Stomach (tissue), 9 donors: Measurements from ENCODE around the gene IRF4. TPM values are rescaled to one million over a fixed set of nuclear protein-coding genes. Genes with fewer than 3 reads are reported as not detected.

ENCODE experiments used
- DNase-seq, 2 donors: peaks; one replicate each; pipeline versions ENCODE4 v3.0.0 to v3.0.0-alpha.2; 2013 to 2019
- H3K27ac ChIP-seq, 5 donors: fragments of 200-600 bp in 4 of 5; sonication (generic) in 4 of 5; one replicate each; pipeline ENCODE4 v1.5.1; 2013 to 2019; ENCODE audit warnings: mild to moderate bottlenecking in 1 of 5, moderate library complexity in 1 of 5
- H3K27me3 ChIP-seq, 3 donors: fragments of 200-600 bp; sonication (generic); one replicate each; pipeline ENCODE4 v1.5.1; 2017 to 2019; ENCODE audit warnings: mixed run types in 1 of 3
- H3K36me3 ChIP-seq, 4 donors: fragments of 200-600 bp; sonication (generic); 1 replicate in 3 of 4; 2 replicates in 1 of 4; pipeline ENCODE4 v1.5.1; 2016 to 2019
- H3K4me1 ChIP-seq, 4 donors: fragments of 200-600 bp; sonication (generic); one replicate each; pipeline ENCODE4 v1.5.1; 2016 to 2019
- H3K4me3 ChIP-seq, 4 donors: fragments of 200-600 bp; sonication (generic) in 3 of 4; one replicate each; pipeline ENCODE4 v1.5.1; 2016 to 2019; ENCODE audit warnings: mild to moderate bottlenecking in 1 of 4
- H3K9me3 ChIP-seq, 4 donors: fragments of 200-600 bp; sonication (generic); one replicate each; pipeline ENCODE4 v1.5.1; 2016 to 2019
- CTCF ChIP-seq, 7 experiments: fragments of 450-650 bp in 4 of 7; fragments of 200-600 bp in 3 of 7; sonication (generic) in 3 of 7; IDR thresholded peaks; one replicate each; pipeline ENCODE4 v1.5.1; 2016 to 2019; ENCODE audit warnings: antibody characterized with exemption in 7 of 7, control low read depth in 2 of 7, mild to moderate bottlenecking in 1 of 7
- EP300 ChIP-seq: sonication (generic); formaldehyde crosslinking; IDR thresholded peaks from one replicate; pipeline ENCODE4 v1.6.1; 2017; ENCODE audit warnings: antibody characterized with exemption
- POLR2A ChIP-seq, 4 donors: fragments of 450-650 bp; IDR thresholded peaks; one replicate each; pipeline ENCODE4 v1.6.1; 2016; ENCODE audit warnings: antibody characterized with exemption in 4 of 4, control low read depth in 2 of 4, mild to moderate bottlenecking in 1 of 4, moderate library complexity in 1 of 4
- POLR2AphosphoS5 ChIP-seq, 3 donors: sonication (generic); formaldehyde crosslinking; IDR thresholded peaks; one replicate each; pipeline ENCODE4 v1.6.1; 2016; ENCODE audit warnings: antibody characterized with exemption in 3 of 3
- WGBS, 5 donors: extraction: QIAGEN DNeasy Blood & Tissue Kit in 3 of 5; methylation state at CpG; one replicate each; pipeline versions ENCODE4 v1.1.5 to v1.1.7; 2013 to 2018; 5-methylcytosine and 5-hydroxymethylcytosine counted together
- intact Hi-C: fragments of 100-400 bp; cut with DNase I; formaldehyde crosslinking; loops from one replicate; pipeline ENCODE4 v1.15.1; 2023; ENCODE audit warnings: low total_unique reads
- polyA plus RNA-seq, 3 donors: library from polyadenylated mRNA; stranded (reverse); fragments of 200-250 nt; gene quantifications; one replicate each; pipeline ENCODE4 v1.2.3, GENCODE V29; 2013
- total RNA-seq, 5 donors: library from RNA; depleted of rRNA; stranded (reverse); fragments of >200 nt; gene quantifications; one replicate each; pipeline versions ENCODE4 v1.1.0 to v1.2.3, GENCODE V29; 2014 to 2016
- donor health status: healthy with polysubstance abuse.
- donor health status: Bipolar disorder and iron deficiency.
- donor health status: healthy.

The IRF4 gene
- total and polyA plus RNA-seq, 8 donors = 0.48 to 7.0 (median 2.6) TPM; not detected in 1

DNA sequence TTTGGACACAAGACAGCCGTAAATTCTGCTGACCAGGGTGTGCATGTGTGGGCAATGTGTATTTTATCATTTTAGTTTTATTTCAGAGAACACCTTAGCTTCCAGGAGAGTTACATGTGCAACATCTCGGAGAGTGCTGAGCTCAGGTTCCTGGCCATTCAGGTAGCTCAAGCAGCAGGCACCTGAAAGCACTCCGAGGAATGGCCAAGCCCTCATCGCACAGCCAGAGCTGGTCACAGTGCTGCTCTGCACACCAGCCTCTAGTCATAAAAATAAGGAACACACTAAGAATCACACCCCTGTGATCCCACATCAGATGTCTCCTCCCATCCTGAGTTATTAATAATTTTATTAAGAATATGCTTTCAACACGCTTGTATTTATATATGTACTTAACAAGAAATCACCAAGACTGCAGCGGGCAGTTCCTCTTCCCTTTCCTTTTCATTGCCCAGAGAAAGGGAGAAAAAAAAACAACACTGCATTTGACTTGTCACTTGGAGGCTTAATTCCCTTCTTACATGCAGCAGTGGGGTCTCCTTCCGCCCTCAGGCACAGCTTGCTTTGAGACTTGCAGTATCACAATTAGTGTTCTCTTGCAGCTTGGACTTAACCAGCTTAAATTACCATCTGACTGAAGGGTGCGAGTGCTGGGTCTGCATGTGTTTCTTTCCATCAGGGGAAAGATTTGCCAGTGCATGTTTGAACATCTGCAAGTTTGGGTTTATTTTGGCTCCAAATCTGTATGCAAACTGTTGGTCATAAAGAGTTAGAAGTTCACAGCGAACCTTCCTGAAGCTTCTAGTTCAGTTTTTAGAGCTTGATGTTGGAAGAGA lies 36.0 kb upstream of the IRF4 start:
- DNase-seq = no peak
- H3K4me3 ChIP-seq = no peak overlapping the region
- peaks cover 0 to 24% (median 20%) of the 10 kb centered on the region in 4 donors for H3K36me3 ChIP-seq
- WGBS, 5 donors = 67 to 78% (median 72%) methylated on average over 9 of the region's 9 CpGs
- no peak overlapping the region for H3K27ac ChIP-seq
- H3K9me3 ChIP-seq = no peaks in the 10 kb centered on the region
- H3K27me3 ChIP-seq = peaks cover 0 to 4% (median 0%) of the 10 kb centered on the region in 3 donors
- H3K4me1 ChIP-seq = peaks cover 0 to 5% (median 0%) of the 10 kb centered on the region in 4 donors
- intact Hi-C loops = no loop called here
- TF ChIP-seq POLR2A (IDR thresholded peaks at IDR 0.05) = no peak
- TF ChIP-seq EP300 = no peak
- no peak for TF ChIP-seq CTCF (IDR thresholded peaks at IDR 0.05)
- TF ChIP-seq POLR2AphosphoS5 (IDR thresholded peaks at IDR 0.05) = no peak

DNA sequence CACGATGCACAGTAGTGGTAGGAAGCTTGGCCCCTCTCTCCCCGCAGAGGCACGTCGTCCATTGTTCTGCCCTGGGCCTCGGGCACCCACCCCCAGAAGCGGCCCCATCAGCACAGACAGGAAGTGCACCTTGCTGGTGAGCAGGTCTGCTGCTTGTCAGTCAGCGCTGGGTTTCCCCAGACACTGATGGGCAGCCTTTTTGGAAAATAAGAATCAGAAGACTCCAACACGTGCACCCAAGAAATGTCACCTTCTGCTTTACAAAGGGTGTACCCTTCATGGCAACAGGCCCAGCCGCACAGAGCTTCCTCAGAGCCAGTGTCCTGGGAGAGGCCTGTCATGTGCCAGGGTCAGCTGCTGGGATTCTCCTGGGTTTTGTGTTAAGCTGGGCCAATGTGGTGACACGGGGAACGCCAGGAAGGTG lies 34.7 kb upstream of the IRF4 start:
- peaks cover 0 to 5% (median 0%) of the 10 kb centered on the region in 4 donors for H3K4me1 ChIP-seq
- TF ChIP-seq POLR2A (IDR thresholded peaks at IDR 0.05) = no peak
- TF ChIP-seq EP300 = no peak
- no peak for TF ChIP-seq CTCF (IDR thresholded peaks at IDR 0.05)
- no peak for TF ChIP-seq POLR2AphosphoS5 (IDR thresholded peaks at IDR 0.05)
- WGBS, 5 donors = 82 to 86% (median 85%) methylated on average over 11 of the region's 11 CpGs
- DNase-seq = no peak
- H3K36me3 ChIP-seq = peaks cover 0 to 13% (median 8%) of the 10 kb centered on the region in 4 donors
- H3K9me3 ChIP-seq = no peaks in the 10 kb centered on the region
- H3K4me3 ChIP-seq = no peak overlapping the region
- intact Hi-C loops = no loop called here
- H3K27me3 ChIP-seq = peaks cover 0 to 4% (median 0%) of the 10 kb centered on the region in 3 donors
- no peak overlapping the region for H3K27ac ChIP-seq

- Histone ChIP-seq H3K27me3 (peaks cover 0 to 4% (median 0%) of the 10 kb centered on the region in 3 donors), H3K4me1 (peaks cover 0 to 5% (median 0%) of the 10 kb centered on the region in 4 donors), H3K4me3 (no peak overlapping the region), H3K9me3 (peaks cover 0 to under 1% (median 0%) of the 10 kb centered on the region in 4 donors), H3K27ac (no peak overlapping the region), H3K36me3 (peaks cover 0 to 8% (median 4%) of the 10 kb centered on the region in 4 donors)
- TF ChIP-seq POLR2A (IDR thresholded peaks at IDR 0.05) = no peak
- no peak for TF ChIP-seq POLR2AphosphoS5 (IDR thresholded peaks at IDR 0.05)
- no peak for TF ChIP-seq CTCF (IDR thresholded peaks at IDR 0.05)
- TF ChIP-seq EP300 = no peak
- intact Hi-C loops = no loop called here
- DNase-seq = no peak
- 78 to 88% (median 84%) methylated on average over 12 of the region's 12 CpGs for WGBS, 5 donors
These were observed 34.2 kb upstream of the IRF4 start for GRCh38 chr6:357261-357790.

- Histone ChIP-seq H3K27ac (no peak overlapping the region), H3K4me3 (no peak overlapping the region), H3K27me3 (peaks cover 0 to 4% (median 0%) of the 10 kb centered on the region in 3 donors), H3K4me1 (peaks cover 0 to 5% (median 0%) of the 10 kb centered on the region in 4 donors), H3K9me3 (peaks cover 0 to 6% (median 2%) of the 10 kb centered on the region in 4 donors), H3K36me3 (peaks cover 0 to 3% (median 1%) of the 10 kb centered on the region in 4 donors)
- intact Hi-C loops = no loop called here
- no peak for TF ChIP-seq POLR2A (IDR thresholded peaks at IDR 0.05)
- WGBS, 5 donors = 86 to 89% (median 87%) methylated on average over 13 of the region's 13 CpGs
- DNase-seq = no peak
These were observed 33.7 kb upstream of the IRF4 start for GRCh38 chr6:357791-358341.
